Measurements from ENCODE around the gene CDKN2B-AS1.

CDKN2B-AS1 gene

GRCh38 chr9:22065431-22066200 is 71.0 kb downstream of the CDKN2B-AS1 start:
- no peaks in the 10 kb centered on the region for H3K36me3 ChIP-seq (ENCODE audit: insufficient read depth, low read length)
- no peaks in the 10 kb centered on the region for H3K4me1 ChIP-seq (ENCODE audit: insufficient read depth, low read length)
- no peaks in the 10 kb centered on the region for H3K9me3 ChIP-seq (ENCODE audit: low read length)
- no peak overlapping the region for H3K4me3 ChIP-seq (ENCODE audit: low read length)
- H3K27me3 ChIP-seq (ENCODE audit: insufficient read depth, low read length) = no peaks in the 10 kb centered on the region
- H2AFZ ChIP-seq (ENCODE audit: low read depth, low read length) = no peak overlapping the region

- Histone ChIP-seq H3K36me3 (ENCODE audit: insufficient read depth, low read length) (no peaks in the 10 kb centered on the region), H3K9me3 (ENCODE audit: low read length) (no peaks in the 10 kb centered on the region), H3K4me1 (ENCODE audit: insufficient read depth, low read length) (no peaks in the 10 kb centered on the region), H3K4me3 (ENCODE audit: low read length) (no peak overlapping the region), H2AFZ (ENCODE audit: low read depth, low read length) (no peak overlapping the region), H3K27me3 (ENCODE audit: insufficient read depth, low read length) (no peaks in the 10 kb centered on the region)
Measured at GRCh38 chr9:22067196-22067595, 72.6 kb downstream of the CDKN2B-AS1 start.

GRCh38 chr9:22068369-22068768 is 73.8 kb downstream of the CDKN2B-AS1 start:
- Histone ChIP-seq H3K9me3 (ENCODE audit: low read length) (no peaks in the 10 kb centered on the region), H3K4me3 (ENCODE audit: low read length) (no peak overlapping the region), H3K27me3 (ENCODE audit: insufficient read depth, low read length) (no peaks in the 10 kb centered on the region), H2AFZ (ENCODE audit: low read depth, low read length) (no peak overlapping the region), H3K4me1 (ENCODE audit: insufficient read depth, low read length) (no peaks in the 10 kb centered on the region), H3K36me3 (ENCODE audit: insufficient read depth, low read length) (no peaks in the 10 kb centered on the region)

- no peaks in the 10 kb centered on the region for H3K36me3 ChIP-seq (ENCODE audit: insufficient read depth, low read length)
- H3K27me3 ChIP-seq (ENCODE audit: insufficient read depth, low read length) = no peaks in the 10 kb centered on the region
- H3K9me3 ChIP-seq (ENCODE audit: low read length) = no peaks in the 10 kb centered on the region
- H3K4me3 ChIP-seq (ENCODE audit: low read length) = no peak overlapping the region
- H3K4me1 ChIP-seq (ENCODE audit: insufficient read depth, low read length) = no peaks in the 10 kb centered on the region
- no peak overlapping the region for H2AFZ ChIP-seq (ENCODE audit: low read depth, low read length)
Measured at GRCh38 chr9:22073349-22073748, 78.8 kb downstream of the CDKN2B-AS1 start.

GRCh38 chr9:22078081-22078480 is 83.5 kb downstream of the CDKN2B-AS1 start:
- H3K4me3 ChIP-seq (ENCODE audit: low read length) = no peak overlapping the region
- no peaks in the 10 kb centered on the region for H3K36me3 ChIP-seq (ENCODE audit: insufficient read depth, low read length)
- H3K27me3 ChIP-seq (ENCODE audit: insufficient read depth, low read length) = no peaks in the 10 kb centered on the region
- no peak overlapping the region for H2AFZ ChIP-seq (ENCODE audit: low read depth, low read length)
- no peaks in the 10 kb centered on the region for H3K4me1 ChIP-seq (ENCODE audit: insufficient read depth, low read length)
- H3K9me3 ChIP-seq (ENCODE audit: low read length) = no peaks in the 10 kb centered on the region

- Histone ChIP-seq H3K4me1 (ENCODE audit: insufficient read depth, low read length) (no peaks in the 10 kb centered on the region), H3K36me3 (ENCODE audit: insufficient read depth, low read length) (no peaks in the 10 kb centered on the region), H3K27me3 (ENCODE audit: insufficient read depth, low read length) (no peaks in the 10 kb centered on the region), H3K4me3 (ENCODE audit: low read length) (no peak overlapping the region), H3K9me3 (ENCODE audit: low read length) (no peaks in the 10 kb centered on the region), H2AFZ (ENCODE audit: low read depth, low read length) (no peak overlapping the region)
Measured at GRCh38 chr9:22079873-22080341, 85.3 kb downstream of the CDKN2B-AS1 start.

GRCh38 chr9:22084336-22085035 is 89.9 kb downstream of the CDKN2B-AS1 start:
- H3K4me3 ChIP-seq (ENCODE audit: low read length) = no peak overlapping the region
- no peaks in the 10 kb centered on the region for H3K9me3 ChIP-seq (ENCODE audit: low read length)
- no peaks in the 10 kb centered on the region for H3K36me3 ChIP-seq (ENCODE audit: insufficient read depth, low read length)
- no peaks in the 10 kb centered on the region for H3K4me1 ChIP-seq (ENCODE audit: insufficient read depth, low read length)
- no peak overlapping the region for H2AFZ ChIP-seq (ENCODE audit: low read depth, low read length)
- H3K27me3 ChIP-seq (ENCODE audit: insufficient read depth, low read length) = no peaks in the 10 kb centered on the region

- no peak overlapping the region for H2AFZ ChIP-seq (ENCODE audit: low read depth, low read length)
- no peaks in the 10 kb centered on the region for H3K36me3 ChIP-seq (ENCODE audit: insufficient read depth, low read length)
- H3K9me3 ChIP-seq (ENCODE audit: low read length) = no peaks in the 10 kb centered on the region
- no peaks in the 10 kb centered on the region for H3K4me1 ChIP-seq (ENCODE audit: insufficient read depth, low read length)
- H3K27me3 ChIP-seq (ENCODE audit: insufficient read depth, low read length) = no peaks in the 10 kb centered on the region
- no peak overlapping the region for H3K4me3 ChIP-seq (ENCODE audit: low read length)
Measured at GRCh38 chr9:22088053-22088716, 93.6 kb downstream of the CDKN2B-AS1 start.

- Histone ChIP-seq H3K9me3 (ENCODE audit: low read length) (no peaks in the 10 kb centered on the region), H3K36me3 (ENCODE audit: insufficient read depth, low read length) (no peaks in the 10 kb centered on the region), H3K4me1 (ENCODE audit: insufficient read depth, low read length) (no peaks in the 10 kb centered on the region), H3K4me3 (ENCODE audit: low read length) (no peak overlapping the region), H2AFZ (ENCODE audit: low read depth, low read length) (no peak overlapping the region), H3K27me3 (ENCODE audit: insufficient read depth, low read length) (no peaks in the 10 kb centered on the region)
Measured at GRCh38 chr9:22088717-22089061, 94.1 kb downstream of the CDKN2B-AS1 start.

GRCh38 chr9:22097707-22098106 is 103.1 kb downstream of the CDKN2B-AS1 start:
- H2AFZ ChIP-seq (ENCODE audit: low read depth, low read length) = no peak overlapping the region
- no peaks in the 10 kb centered on the region for H3K9me3 ChIP-seq (ENCODE audit: low read length)
- no peak overlapping the region for H3K4me3 ChIP-seq (ENCODE audit: low read length)
- H3K36me3 ChIP-seq (ENCODE audit: insufficient read depth, low read length) = no peaks in the 10 kb centered on the region
- H3K4me1 ChIP-seq (ENCODE audit: insufficient read depth, low read length) = no peaks in the 10 kb centered on the region
- no peaks in the 10 kb centered on the region for H3K27me3 ChIP-seq (ENCODE audit: insufficient read depth, low read length)

- Histone ChIP-seq H3K4me1 (ENCODE audit: insufficient read depth, low read length) (no peaks in the 10 kb centered on the region), H2AFZ (ENCODE audit: low read depth, low read length) (no peak overlapping the region), H3K36me3 (ENCODE audit: insufficient read depth, low read length) (no peaks in the 10 kb centered on the region), H3K9me3 (ENCODE audit: low read length) (no peaks in the 10 kb centered on the region), H3K27me3 (ENCODE audit: insufficient read depth, low read length) (no peaks in the 10 kb centered on the region), H3K4me3 (ENCODE audit: low read length) (no peak overlapping the region)
Measured at GRCh38 chr9:22098643-22099332, 104.2 kb downstream of the CDKN2B-AS1 start.

GRCh38 chr9:22100626-22101025 is 106.0 kb downstream of the CDKN2B-AS1 start:
- Histone ChIP-seq H2AFZ (ENCODE audit: low read depth, low read length) (no peak overlapping the region), H3K4me1 (ENCODE audit: insufficient read depth, low read length) (no peaks in the 10 kb centered on the region), H3K27me3 (ENCODE audit: insufficient read depth, low read length) (no peaks in the 10 kb centered on the region), H3K36me3 (ENCODE audit: insufficient read depth, low read length) (no peaks in the 10 kb centered on the region), H3K4me3 (ENCODE audit: low read length) (no peak overlapping the region), H3K9me3 (ENCODE audit: low read length) (no peaks in the 10 kb centered on the region)
